Naive B cell (primary cell): ENCODE measurements around the gene TMOD3. TPM values are rescaled to one million over a fixed set of nuclear protein-coding genes. Genes with fewer than 3 reads are reported as not detected.

ENCODE experiments used
- ATAC-seq, 2 donors: fragments of 150-1000 bp; cut with Tn5 transposase; 2 replicates each; pipeline ENCODE4 v1.10.0; 2021; ENCODE audit warnings: low read depth in 2 of 2, mild to moderate bottlenecking in 2 of 2, moderate library complexity in 2 of 2
- DNase-seq: peaks from one replicate; pipeline ENCODE4 v3.0.0; 2022
- H3K27ac Mint-ChIP-seq, 6 donors: one replicate each; pipeline ENCODE4 v1.8.0; 2020 to 2022; ENCODE audit warnings: mild to moderate bottlenecking in 6 of 6, mixed read lengths in 6 of 6, moderate library complexity in 5 of 6, inconsistent platforms in 2 of 6
- H3K27me3 Mint-ChIP-seq, 3 donors: one replicate each; pipeline ENCODE4 v1.8.0; 2021 to 2022; ENCODE audit warnings: mixed read lengths in 3 of 3, mild to moderate bottlenecking in 1 of 3
- H3K36me3 Mint-ChIP-seq, 2 donors: one replicate each; pipeline ENCODE4 v1.8.0; 2020 to 2022; ENCODE audit warnings: mixed read lengths in 2 of 2, inconsistent platforms in 1 of 2, mild to moderate bottlenecking in 1 of 2
- H3K4me1 Mint-ChIP-seq, 3 donors: one replicate each; pipeline ENCODE4 v1.8.0; 2020 to 2022; ENCODE audit warnings: mixed read lengths in 3 of 3, inconsistent platforms in 1 of 3, mild to moderate bottlenecking in 1 of 3, moderate library complexity in 1 of 3
- H3K4me3 Mint-ChIP-seq, 8 donors: one replicate each; pipeline ENCODE4 v1.8.0; 2020 to 2022; ENCODE audit warnings: mild to moderate bottlenecking in 8 of 8, mixed read lengths in 8 of 8, moderate library complexity in 8 of 8, inconsistent platforms in 2 of 8
- H3K9me3 Mint-ChIP-seq, 7 donors: one replicate each; pipeline ENCODE4 v1.8.0; 2020 to 2022; ENCODE audit warnings: mixed read lengths in 7 of 7, mild to moderate bottlenecking in 5 of 7, inconsistent platforms in 2 of 7, moderate library complexity in 1 of 7
- polyA plus RNA-seq, 6 donors: library from polyadenylated mRNA; unstranded; fragments of 300-500 nt; fragmentation: Illumina TruSeq; gene quantifications; one replicate each; pipeline ENCODE4 v1.2.3, GENCODE V29; 2021; ENCODE audit warnings: low read depth in 6 of 6

TMOD3 gene
- polyA plus RNA-seq, 6 donors from 2014 or later, result 19.3 to 30.3 (median 25.2) TPM

DNA sequence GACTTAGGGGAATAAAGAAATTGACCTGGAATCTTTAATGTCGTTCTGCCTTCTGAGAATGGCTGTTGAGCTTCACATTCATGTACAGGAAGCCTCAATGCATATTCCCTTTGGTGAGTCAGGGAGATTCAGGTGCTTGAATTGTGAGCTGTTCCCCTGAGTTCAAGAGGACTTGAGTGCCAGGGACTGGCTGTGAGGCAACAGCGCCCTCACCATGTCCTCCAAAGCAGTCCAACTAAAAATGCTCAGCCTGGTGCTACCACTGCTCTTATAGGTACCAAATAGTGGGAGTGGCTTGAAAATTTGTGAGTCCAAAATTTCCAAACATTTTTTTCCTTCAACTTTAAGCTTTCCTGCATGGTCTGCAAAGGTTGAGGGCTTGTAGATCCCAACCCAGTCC is 88.0 kb downstream of the TMOD3 start:
- Mint-ChIP-seq H3K36me3 (peaks cover 6 to 7% of the 10 kb centered on the region in 2 donors), H3K27ac (no peak overlapping the region)

DNA sequence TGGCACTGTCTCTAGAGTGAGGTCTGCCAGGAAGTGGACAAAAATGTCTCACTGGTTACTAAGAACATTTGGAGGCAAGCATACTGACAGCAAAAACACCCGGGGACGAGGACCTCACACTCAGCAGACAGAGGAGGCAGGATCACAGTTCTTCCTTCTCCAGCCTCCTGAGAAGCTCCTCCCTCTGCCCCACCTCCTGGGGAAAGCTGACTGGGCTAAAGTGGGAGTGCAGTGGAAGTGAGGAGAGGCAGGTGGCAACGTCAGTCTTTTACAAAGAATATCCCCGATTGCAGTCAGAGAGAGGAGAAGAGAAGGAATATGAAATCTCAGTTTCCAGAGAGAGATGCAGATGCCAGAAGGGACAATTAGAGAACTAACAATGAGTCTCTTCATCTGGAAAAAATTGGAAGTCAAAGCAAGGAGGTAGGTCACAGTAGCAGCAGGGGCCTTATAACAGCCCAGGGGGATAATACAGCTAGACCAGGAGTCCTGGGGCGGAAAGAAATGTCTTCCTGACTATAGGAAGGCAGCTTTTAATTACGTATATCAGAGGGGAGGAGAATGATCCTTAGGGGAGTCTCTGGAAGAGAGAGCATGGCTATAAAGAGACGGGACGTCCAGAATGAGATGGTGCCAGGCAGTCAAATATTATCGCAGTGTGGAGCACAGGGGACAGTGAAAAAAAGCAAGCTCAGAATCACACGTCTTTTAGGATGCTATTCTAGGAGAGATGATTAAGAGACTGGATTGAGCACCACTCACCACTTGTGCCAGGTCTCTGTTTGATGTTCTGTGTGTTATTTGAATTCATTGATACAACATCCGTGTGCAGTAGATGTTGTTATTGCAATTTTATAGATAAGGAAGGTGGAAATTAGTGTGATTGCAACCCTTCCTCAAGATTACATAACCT is 95.0 kb downstream of the TMOD3 start:
- H3K4me3 Mint-ChIP-seq, result no peak overlapping the region
- H3K36me3 Mint-ChIP-seq, result peaks cover 12 to 18% of the 10 kb centered on the region in 2 donors
- DNase-seq (no peak), ATAC-seq (no peak)
- no peaks in the 10 kb centered on the region for H3K27me3 Mint-ChIP-seq
- peak overlapping the region in 1 of 6 donors; percentile 76 for H3K27ac Mint-ChIP-seq
- H3K4me1 Mint-ChIP-seq, result peaks cover 0 to 9% (median 0%) of the 10 kb centered on the region in 3 donors
- no peaks in the 10 kb centered on the region for H3K9me3 Mint-ChIP-seq

More for the DNA sequence above, 88.0 kb downstream of the TMOD3 start:
- DNase-seq (no peak), ATAC-seq (no peak)
- H3K27me3 Mint-ChIP-seq, result no peaks in the 10 kb centered on the region
- H3K4me1 Mint-ChIP-seq, result peaks cover 0 to 3% (median 0%) of the 10 kb centered on the region in 3 donors
- H3K9me3 Mint-ChIP-seq, result no peaks in the 10 kb centered on the region
- H3K4me3 Mint-ChIP-seq, result no peak overlapping the region

DNA sequence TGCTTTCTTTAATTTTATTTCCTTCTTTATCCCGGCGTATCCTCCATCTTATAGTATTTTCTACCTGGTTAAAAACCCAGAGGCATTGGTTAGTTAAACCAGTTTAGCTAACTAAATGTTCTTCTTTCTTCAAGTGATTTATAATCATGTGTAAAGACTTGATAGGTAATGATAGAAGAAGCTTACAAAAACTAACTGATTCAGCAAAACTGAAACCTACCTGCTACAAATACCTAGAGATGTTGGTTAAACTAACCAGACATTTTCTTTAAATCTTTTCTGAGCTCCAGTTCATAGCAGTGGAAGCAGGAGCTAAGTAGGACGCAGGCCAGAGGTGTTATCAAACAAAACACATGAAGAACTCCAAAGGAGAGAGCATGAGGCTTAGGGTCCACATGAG is 97.4 kb downstream of the TMOD3 start:
- Mint-ChIP-seq H3K27me3 (no peaks in the 10 kb centered on the region), H3K36me3 (peaks cover 7 to 10% of the 10 kb centered on the region in 2 donors), H3K9me3 (no peaks in the 10 kb centered on the region), H3K27ac (no peak overlapping the region), H3K4me3 (no peak overlapping the region), H3K4me1 (peaks cover 0 to 5% (median 0%) of the 10 kb centered on the region in 3 donors)
- DNase-seq (no peak), ATAC-seq (no peak)

DNA sequence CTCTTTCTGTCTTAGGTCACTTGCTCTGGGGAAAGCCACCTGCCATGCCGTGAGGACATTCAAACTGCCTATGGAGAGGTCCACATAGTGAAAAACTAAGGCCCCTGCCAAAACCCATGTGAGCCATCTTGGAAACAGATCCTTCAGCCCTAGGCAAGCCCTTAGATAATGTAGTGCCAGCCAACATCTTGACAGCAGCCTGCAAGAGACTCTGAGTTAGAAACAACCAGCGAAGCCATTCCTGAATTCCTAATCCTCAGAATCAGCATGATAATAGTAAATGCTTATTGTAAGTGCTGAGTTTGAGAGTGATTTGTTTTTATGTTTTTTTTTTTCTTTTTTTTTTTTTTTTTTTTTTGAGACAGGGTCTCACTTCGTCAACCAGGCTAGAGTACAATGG is 101.6 kb downstream of the TMOD3 start:
- Mint-ChIP-seq H3K9me3 (no peaks in the 10 kb centered on the region), H3K27me3 (no peaks in the 10 kb centered on the region), H3K27ac (peak overlapping the region in 1 of 6 donors; percentile 35), H3K4me3 (no peak overlapping the region), H3K4me1 (peaks cover 10 to 15% (median 14%) of the 10 kb centered on the region in 3 donors), H3K36me3 (peaks cover 0 to 6% of the 10 kb centered on the region in 2 donors)
- DNase-seq (no peak), ATAC-seq (no peak)

DNA sequence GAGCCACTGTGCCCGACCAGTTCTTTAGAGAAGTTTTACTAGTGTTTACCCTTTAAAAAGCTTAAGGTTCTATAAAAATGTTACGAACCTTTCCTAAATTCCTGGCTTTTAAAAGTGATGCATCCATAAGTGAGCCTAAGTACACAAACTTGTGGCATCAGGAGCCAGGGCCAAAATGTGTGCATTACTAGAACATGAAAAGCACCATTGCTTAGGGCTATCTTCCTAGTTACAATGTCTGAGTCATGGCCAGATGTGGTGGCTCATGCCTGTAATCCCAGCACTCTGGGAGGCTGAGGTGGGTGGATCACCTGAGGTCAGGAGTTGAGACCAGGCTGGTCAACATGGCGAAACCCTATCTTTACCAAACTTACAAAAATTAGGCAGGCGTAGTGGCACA is 102.2 kb downstream of the TMOD3 start:
- peaks cover 6 to 9% of the 10 kb centered on the region in 2 donors for H3K36me3 Mint-ChIP-seq
- H3K4me1 Mint-ChIP-seq, result peaks cover 16 to 21% (median 20%) of the 10 kb centered on the region in 3 donors
- DNase-seq, result no peak
- no peaks in the 10 kb centered on the region for H3K27me3 Mint-ChIP-seq
- no peak for ATAC-seq
- no peak overlapping the region for H3K4me3 Mint-ChIP-seq
- H3K27ac Mint-ChIP-seq, result peak overlapping the region in 1 of 6 donors; percentile 72
- no peaks in the 10 kb centered on the region for H3K9me3 Mint-ChIP-seq

DNA sequence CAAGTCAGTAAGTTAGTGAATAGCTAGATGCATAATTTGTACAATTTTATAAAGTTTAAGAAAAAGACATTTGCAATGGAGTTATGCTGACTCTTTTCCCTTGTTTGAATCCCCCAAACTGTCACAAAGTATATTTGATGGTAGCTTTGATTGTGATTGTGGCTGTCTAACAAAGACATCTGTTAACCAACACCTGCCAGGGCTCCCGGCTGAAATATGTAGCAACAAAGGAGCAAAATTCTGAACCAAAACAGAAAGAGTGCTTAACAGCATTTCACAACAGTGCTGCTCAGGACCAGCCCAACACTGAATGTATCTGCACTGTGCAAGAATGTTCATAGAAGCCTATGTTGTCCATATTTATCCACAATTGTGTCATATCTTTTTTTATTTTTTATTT is 102.7 kb downstream of the TMOD3 start:
- no peak overlapping the region for H3K4me3 Mint-ChIP-seq
- ATAC-seq, result no peak
- DNase-seq, result no peak
- H3K27ac Mint-ChIP-seq, result peak overlapping the region in 1 of 6 donors; percentile 21
- H3K9me3 Mint-ChIP-seq, result no peaks in the 10 kb centered on the region
- H3K27me3 Mint-ChIP-seq, result no peaks in the 10 kb centered on the region
- H3K4me1 Mint-ChIP-seq, result peaks cover 16 to 23% (median 21%) of the 10 kb centered on the region in 3 donors
- H3K36me3 Mint-ChIP-seq, result peaks cover 6 to 10% of the 10 kb centered on the region in 2 donors

DNA sequence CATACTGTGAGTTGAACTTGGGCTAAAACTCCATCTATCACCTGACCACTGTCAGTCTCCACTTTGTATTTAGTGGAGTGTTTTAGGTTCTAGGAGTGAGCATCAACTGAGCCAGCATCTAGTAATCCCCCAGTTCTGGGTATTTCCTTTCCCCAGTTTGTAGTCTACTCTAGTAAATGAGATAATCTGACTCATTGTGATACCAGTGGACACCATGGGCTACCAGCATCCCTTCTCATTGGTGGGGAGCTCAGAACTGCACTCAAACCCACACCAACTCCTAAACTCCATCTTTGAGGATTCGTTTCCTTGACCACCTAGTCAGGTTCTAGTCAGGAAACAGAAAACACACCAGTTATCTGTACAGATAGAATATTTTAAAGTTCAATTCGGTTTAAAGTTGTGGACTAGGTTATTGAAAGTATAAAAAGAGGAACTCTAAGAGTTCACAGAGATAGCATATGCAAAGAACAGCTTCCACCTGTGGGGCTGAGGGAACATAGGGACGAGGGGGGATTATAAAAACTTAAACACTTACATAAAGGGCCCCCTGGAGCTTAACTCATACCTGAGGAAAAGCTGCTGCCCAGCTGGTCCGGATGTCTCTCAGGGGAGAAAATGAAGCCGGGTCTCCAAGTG is 106.1 kb downstream of the TMOD3 start:
- ATAC-seq, result peak; percentile 90 to 92
- H3K27me3 Mint-ChIP-seq, result no peaks in the 10 kb centered on the region
- peak overlapping the region in 5 of 8 donors; percentile 14 to 79 (median 50) for H3K4me3 Mint-ChIP-seq
- H3K27ac Mint-ChIP-seq, result peak overlapping the region; percentile 17 to 86 (median 52)
- DNase-seq, result peak; percentile 15
- peaks cover 6 to 15% of the 10 kb centered on the region in 2 donors for H3K36me3 Mint-ChIP-seq
- peaks cover 16 to 23% (median 21%) of the 10 kb centered on the region in 3 donors for H3K4me1 Mint-ChIP-seq
- no peaks in the 10 kb centered on the region for H3K9me3 Mint-ChIP-seq

DNA sequence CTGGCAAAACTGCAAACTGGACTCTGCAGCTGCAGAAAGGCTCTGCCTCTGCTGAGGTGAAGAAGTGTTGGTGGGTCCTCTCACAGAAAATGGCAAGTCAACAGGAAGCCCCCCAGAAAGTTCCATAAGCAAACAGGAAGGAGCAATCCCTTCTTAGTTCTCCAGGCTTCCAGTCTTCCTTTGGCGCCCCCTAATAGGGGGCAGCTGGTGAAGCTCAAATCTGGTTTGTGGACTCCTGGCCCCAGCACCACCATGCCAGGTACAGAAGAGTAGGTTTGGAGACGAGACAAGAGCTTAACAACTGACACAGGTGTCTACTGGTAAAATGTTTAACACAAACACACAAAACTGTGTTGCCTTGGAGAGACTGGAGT is 106.6 kb downstream of the TMOD3 start:
- DNase-seq, result no peak
- Mint-ChIP-seq H3K4me1 (peaks cover 16 to 23% (median 21%) of the 10 kb centered on the region in 3 donors), H3K4me3 (peak overlapping the region in 3 of 8 donors; percentile 14 to 52 (median 50)), H3K27me3 (no peaks in the 10 kb centered on the region), H3K27ac (peak overlapping the region in 3 of 6 donors; percentile 50 to 84 (median 54)), H3K9me3 (no peaks in the 10 kb centered on the region), H3K36me3 (peaks cover 6 to 15% of the 10 kb centered on the region in 2 donors)
- no peak for ATAC-seq

DNA sequence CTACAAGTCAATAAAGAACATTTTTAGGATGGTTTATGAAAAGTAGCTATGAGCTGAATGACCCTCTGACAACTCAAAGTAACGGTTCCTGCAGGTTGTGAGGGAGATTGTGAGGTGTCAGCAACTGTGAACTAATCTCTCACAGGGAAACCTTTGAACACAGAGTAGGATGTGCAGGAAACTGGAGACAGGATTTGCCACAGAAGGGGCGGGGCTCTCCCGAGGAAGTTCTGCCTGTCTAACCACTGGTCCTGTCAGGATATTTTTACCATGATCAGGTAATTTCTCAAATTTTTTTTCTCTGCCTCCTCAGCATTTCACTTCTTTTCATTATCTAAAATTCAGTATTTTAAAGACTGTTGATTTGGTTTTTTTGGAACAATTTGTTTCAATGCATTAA is 108.8 kb downstream of the TMOD3 start:
- DNase-seq (no peak), ATAC-seq (no peak)
- peaks cover 14 to 15% of the 10 kb centered on the region in 2 donors for H3K36me3 Mint-ChIP-seq
- no peaks in the 10 kb centered on the region for H3K27me3 Mint-ChIP-seq
- no peak overlapping the region for H3K4me3 Mint-ChIP-seq
- peaks cover 16 to 26% (median 26%) of the 10 kb centered on the region in 3 donors for H3K4me1 Mint-ChIP-seq
- no peaks in the 10 kb centered on the region for H3K9me3 Mint-ChIP-seq
- no peak overlapping the region for H3K27ac Mint-ChIP-seq

DNA sequence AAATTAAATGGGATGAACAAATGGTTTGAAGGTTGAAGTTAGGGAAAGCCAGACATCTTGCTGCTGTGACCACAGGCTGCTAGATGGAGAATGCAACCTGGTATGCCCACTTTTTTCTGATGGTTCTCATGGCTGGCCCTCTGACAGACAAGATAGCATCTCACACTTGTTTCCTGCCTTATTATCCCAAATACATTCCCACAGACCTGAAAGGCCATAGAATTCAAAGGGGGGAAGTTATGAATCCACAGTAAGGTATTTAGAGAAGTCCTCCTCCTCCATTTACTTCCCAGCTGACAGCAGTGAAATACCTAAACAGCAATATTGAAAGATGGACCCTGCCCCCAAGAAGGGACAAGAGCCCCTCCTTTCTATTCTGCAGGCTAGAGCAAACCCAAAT is 109.8 kb downstream of the TMOD3 start:
- peak overlapping the region in 1 of 6 donors; percentile 66 for H3K27ac Mint-ChIP-seq
- H3K36me3 Mint-ChIP-seq, result peaks cover 14 to 15% of the 10 kb centered on the region in 2 donors

DNA sequence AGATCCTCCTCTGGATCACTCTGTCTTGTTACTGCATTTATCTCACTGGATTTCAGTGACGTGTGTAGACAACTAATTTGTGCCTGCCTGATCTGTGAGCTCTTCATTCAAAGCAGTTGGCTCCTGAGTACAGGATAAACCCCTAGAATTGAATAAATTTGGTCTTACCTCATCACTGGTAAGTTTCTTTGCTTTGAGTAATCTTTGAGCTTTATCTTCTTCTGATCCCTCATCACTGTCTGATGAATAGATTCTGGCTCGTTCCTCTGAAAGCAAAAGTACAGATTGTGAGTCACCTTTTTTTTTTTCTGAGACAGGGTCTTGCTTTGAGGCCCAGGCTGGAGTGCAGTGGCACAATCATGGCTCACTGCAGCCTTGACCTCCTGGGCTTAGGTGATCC is 117.7 kb downstream of the TMOD3 start:
- Mint-ChIP-seq H3K27ac (no peak overlapping the region), H3K27me3 (no peaks in the 10 kb centered on the region)

More for the DNA sequence above, 109.8 kb downstream of the TMOD3 start:
- DNase-seq (no peak), ATAC-seq (no peak)
- H3K27me3 Mint-ChIP-seq, result no peaks in the 10 kb centered on the region
- H3K4me1 Mint-ChIP-seq, result peaks cover 16 to 26% (median 26%) of the 10 kb centered on the region in 3 donors
- no peak overlapping the region for H3K4me3 Mint-ChIP-seq
- H3K9me3 Mint-ChIP-seq, result no peaks in the 10 kb centered on the region

DNA sequence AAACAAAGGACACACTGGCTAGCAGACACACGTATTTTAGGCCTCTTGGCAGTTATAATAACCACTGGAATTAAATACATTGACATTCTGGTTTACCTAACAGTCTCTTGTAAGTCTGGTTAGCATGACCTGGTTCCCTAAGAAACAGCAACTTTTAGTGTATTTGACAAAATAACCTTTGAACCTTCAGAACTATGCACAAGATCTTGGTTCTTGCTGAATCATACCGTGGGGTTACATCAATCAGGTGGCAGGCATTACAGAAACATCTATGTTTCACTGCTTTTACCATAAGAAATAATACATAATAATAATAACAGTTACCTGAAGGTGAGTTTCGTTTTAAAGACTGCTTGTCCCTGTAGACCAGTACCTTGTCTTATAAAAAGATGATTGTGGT is 123.4 kb downstream of the TMOD3 start:
- Mint-ChIP-seq H3K4me1 (no peaks in the 10 kb centered on the region), H3K27ac (no peak overlapping the region), H3K4me3 (no peak overlapping the region), H3K27me3 (no peaks in the 10 kb centered on the region), H3K36me3 (peaks cover 37 to 42% of the 10 kb centered on the region in 2 donors), H3K9me3 (no peaks in the 10 kb centered on the region)
- ATAC-seq, result no peak
- no peak for DNase-seq

More for the DNA sequence above, 117.7 kb downstream of the TMOD3 start:
- ATAC-seq (no peak), DNase-seq (no peak)
- Mint-ChIP-seq H3K4me1 (peaks cover 0 to under 1% (median 0%) of the 10 kb centered on the region in 3 donors), H3K36me3 (peaks cover 42 to 49% of the 10 kb centered on the region in 2 donors), H3K9me3 (no peaks in the 10 kb centered on the region), H3K4me3 (no peak overlapping the region)

DNA sequence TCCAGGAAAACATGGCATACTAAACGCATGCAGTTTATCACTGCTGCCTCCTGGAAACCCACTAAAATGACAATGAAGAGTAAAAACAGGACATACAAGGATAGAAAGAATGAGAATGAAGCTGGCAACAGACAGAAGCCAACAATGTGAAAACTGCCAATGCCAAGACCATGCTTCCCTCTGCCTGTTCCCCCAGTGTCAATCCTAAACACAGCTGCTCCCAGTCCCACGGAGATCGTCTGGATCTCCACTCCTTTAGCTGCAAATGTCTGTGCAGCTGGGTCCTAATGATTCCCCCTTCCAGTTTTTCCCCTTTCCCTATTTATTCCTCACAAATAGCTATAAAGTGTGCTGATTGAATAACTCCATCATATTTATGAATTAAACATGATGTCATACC is 126.1 kb downstream of the TMOD3 start:
- ATAC-seq, result no peak
- no peaks in the 10 kb centered on the region for H3K4me1 Mint-ChIP-seq
- H3K27ac Mint-ChIP-seq, result peak overlapping the region in 1 of 6 donors; percentile 56
- no peaks in the 10 kb centered on the region for H3K27me3 Mint-ChIP-seq
- no peak overlapping the region for H3K4me3 Mint-ChIP-seq
- DNase-seq, result no peak
- no peaks in the 10 kb centered on the region for H3K9me3 Mint-ChIP-seq
- H3K36me3 Mint-ChIP-seq, result peaks cover 37 to 39% of the 10 kb centered on the region in 2 donors
